HCT116 (cell line): ENCODE results near the gene RAP1A. TPM values are rescaled to one million over a fixed set of nuclear protein-coding genes. Genes with fewer than 3 reads are reported as not detected.

Source experiments
- ATAC-seq: fragments of 200-7000 bp; cut with Tn5 transposase; 2 replicates; pipeline ENCODE4 v1.9.1; 2020; ENCODE audit warnings: mild to moderate bottlenecking, moderate library complexity
- BruUV-seq: library from RNA; stranded (reverse); fragments of 400-500 nt; replicated peaks from 2 replicates; lab custom pipeline; 2021; lab: Mats Ljungman, UMichigan
- CTCF ChIA-PET: fragments of 300-600 bp; sonication (Branson Sonifier 250); formaldehyde crosslinking; loops from one replicate; lab custom pipeline; 2021; ENCODE audit warnings: antibody characterized with exemption; lab: Charles Lee
- POLR2A ChIA-PET: fragments of 300-600, 350-600 bp; sonication (Branson Sonifier 250); formaldehyde crosslinking; loops from one replicate; lab custom pipeline; 2021; ENCODE audit warnings: antibody characterized with exemption; lab: Charles Lee
- RAD21 ChIA-PET, 2 experiments: fragments of 300-600 bp; sonication (Branson Sonifier 250); formaldehyde crosslinking; loops; one replicate each; lab custom pipeline; 2023; ENCODE audit warnings: low total read pairs in 2 of 2; ENCODE audit not compliant: uncharacterized antibody in 2 of 2, unreplicated experiment in 2 of 2, low non-redundant PET in 1 of 2; lab: Charles Lee
- DNase-seq: peaks from one replicate; pipeline ENCODE4 v3.0.0-alpha.2; 2010; ENCODE audit warnings: low read depth, low spot score
- H2AFZ ChIP-seq: fragments of 200-600 bp; shearing (Covaris generic), sonication (generic); 2 replicates; pipeline ENCODE4 v1.6.1; 2017; ENCODE audit warnings: low read depth, mixed run types, mixed read lengths, antibody characterized with exemption, low read length; ENCODE audit not compliant: poor library complexity, severe bottlenecking
- H3K27ac ChIP-seq: 2 replicates; pipeline ENCODE4 v1.5.1; 2012; ENCODE audit warnings: low read depth, low read length
- H3K27me3 ChIP-seq: fragments of 200-600 bp; sonication (generic); 2 replicates; pipeline ENCODE4 v1.6.1; 2016; ENCODE audit warnings: mixed run types, low read length, mixed read lengths; ENCODE audit not compliant: insufficient read depth
- H3K36me3 ChIP-seq, 2 experiments: fragments of 200-500 bp in 1 of 2; fragments of 200-600 bp in 1 of 2; sonication (Bioruptor generic) in 1 of 2; sonication (generic) in 1 of 2; 2 replicates each; pipeline versions ENCODE4 v1.5.1 to v1.6.1; 2014 to 2016; ENCODE audit warnings: low read length in 2 of 2, inconsistent platforms in 1 of 2, mixed read lengths in 1 of 2, mixed run types in 1 of 2; ENCODE audit not compliant: insufficient read depth in 2 of 2, control insufficient read depth in 1 of 2
- H3K4me1 ChIP-seq, 2 experiments: fragments of 200-600 bp in 1 of 2; sonication (generic) in 1 of 2; 2 replicates each; pipeline versions ENCODE4 v1.5.1 to v1.6.1; 2012 to 2017; ENCODE audit warnings: low read length in 2 of 2, inconsistent platforms in 1 of 2, mild to moderate bottlenecking in 1 of 2, mixed read lengths in 1 of 2, mixed run types in 1 of 2, moderate library complexity in 1 of 2; ENCODE audit not compliant: insufficient read depth in 2 of 2, control insufficient read depth in 1 of 2
- H3K4me2 ChIP-seq: fragments of 200-600 bp; sonication (generic); 2 replicates; pipeline ENCODE4 v1.6.1; 2017; ENCODE audit warnings: mixed run types, low read length, mixed read lengths
- H3K4me3 ChIP-seq, 2 experiments: fragments of 200-600 bp in 1 of 2; sonication (generic) in 1 of 2; replicated peaks in 1 of 2; 2 replicates each; pipeline ENCODE4 v1.5.1; 2011 to 2016; ENCODE audit warnings: low read length in 2 of 2, control low read depth in 1 of 2, low read depth in 1 of 2, mild to moderate bottlenecking in 1 of 2, mixed read lengths in 1 of 2, mixed run types in 1 of 2
- H3K79me2 ChIP-seq: fragments of 200-600 bp; sonication (generic); 2 replicates; pipeline ENCODE4 v1.6.1; 2017; ENCODE audit warnings: mild to moderate bottlenecking, mixed run types, low read length, moderate library complexity, mixed read lengths; ENCODE audit not compliant: insufficient read depth
- H3K9ac ChIP-seq: fragments of 200-600 bp; sonication (generic); 2 replicates; pipeline ENCODE4 v1.6.1; 2016; ENCODE audit warnings: low read length, mixed read lengths
- H3K9me2 ChIP-seq: fragments of 200-600 bp; sonication (generic), shearing (Covaris generic); 2 replicates; pipeline ENCODE4 v1.6.1; 2017; ENCODE audit warnings: mixed run types, mild to moderate bottlenecking, moderate library complexity; ENCODE audit not compliant: insufficient read depth
- H3K9me3 ChIP-seq, 2 experiments: fragments of 200-500 bp in 1 of 2; fragments of 200-600 bp in 1 of 2; sonication (Bioruptor generic) in 1 of 2; sonication (generic) in 1 of 2; 2 replicates each; pipeline ENCODE4 v1.6.1; 2014 to 2017; ENCODE audit warnings: low read length in 2 of 2, mixed read lengths in 2 of 2, inconsistent platforms in 1 of 2, low read depth in 1 of 2, mild to moderate bottlenecking in 1 of 2, mixed run types in 1 of 2, moderate library complexity in 1 of 2; ENCODE audit not compliant: control insufficient read depth in 1 of 2, insufficient read depth in 1 of 2
- H4K20me1 ChIP-seq: fragments of 200-600 bp; sonication (generic), shearing (Covaris generic); 2 replicates; pipeline ENCODE4 v1.6.1; 2017; ENCODE audit warnings: mixed run types, mild to moderate bottlenecking, moderate library complexity; ENCODE audit not compliant: insufficient read depth
- CBX3 ChIP-seq: IDR thresholded peaks from 2 replicates; pipeline ENCODE4 v1.6.1; 2012; ENCODE audit warnings: low read depth
- CEBPB ChIP-seq: IDR thresholded peaks from 2 replicates; pipeline ENCODE4 v1.6.1; 2012; ENCODE audit warnings: low read depth
- CTCF ChIP-seq, 3 experiments: fragments of 200-600 bp in 1 of 3; sonication (generic) in 1 of 3; IDR thresholded peaks in 2 of 3; conservative IDR thresholded peaks in 1 of 3; 2 replicates each; pipeline ENCODE4 v1.5.1; 2012 to 2017; ENCODE audit warnings: low read depth in 2 of 3, low read length in 2 of 3, antibody characterized with exemption in 1 of 3, borderline replicate concordance in 1 of 3, control low read depth in 1 of 3, mild to moderate bottlenecking in 1 of 3, mixed read lengths in 1 of 3, mixed run types in 1 of 3, moderate library complexity in 1 of 3; ENCODE audit not compliant: insufficient read depth in 1 of 3
- EZH2 ChIP-seq: fragments of 200-600 bp; sonication (generic); IDR thresholded peaks from 2 replicates; pipeline ENCODE4 v1.6.1; 2017; ENCODE audit warnings: antibody characterized with exemption, mixed run types
- EZH2phosphoT487 ChIP-seq: fragments of 200-600 bp; IDR thresholded peaks from 2 replicates; pipeline ENCODE4 v1.6.1; 2018; ENCODE audit warnings: antibody characterized with exemption, borderline replicate concordance
- FOSL1 ChIP-seq: IDR thresholded peaks from 2 replicates; pipeline ENCODE4 v1.6.1; 2012; ENCODE audit warnings: low read depth
- JUND ChIP-seq: IDR thresholded peaks from 2 replicates; pipeline ENCODE4 v1.6.1; 2012
- MAX ChIP-seq: IDR thresholded peaks from 2 replicates; pipeline ENCODE4 v1.6.1; 2012
- RAD21 ChIP-seq: IDR thresholded peaks from 2 replicates; pipeline ENCODE4 v1.6.1; 2012; ENCODE audit warnings: low read depth, mild to moderate bottlenecking
- SIN3A ChIP-seq: IDR thresholded peaks from 2 replicates; pipeline ENCODE4 v1.6.1; 2012; ENCODE audit warnings: low read depth
- SP1 ChIP-seq: IDR thresholded peaks from 2 replicates; pipeline ENCODE4 v1.6.1; 2012; ENCODE audit warnings: low read depth
- SRF ChIP-seq: IDR thresholded peaks from 2 replicates; pipeline ENCODE4 v1.6.1; 2012; ENCODE audit warnings: low read depth
- TCF7L2 ChIP-seq: IDR thresholded peaks from 2 replicates; pipeline ENCODE4 v1.7.0; 2011; ENCODE audit warnings: borderline replicate concordance, inconsistent platforms; ENCODE audit not compliant: insufficient read depth, insufficient read length; ENCODE audit errors: extremely low read depth
- YY1 ChIP-seq: IDR thresholded peaks from 2 replicates; pipeline ENCODE4 v1.6.1; 2011; ENCODE audit warnings: low read length, low read depth, moderate library complexity, mild to moderate bottlenecking; ENCODE audit not compliant: insufficient replicate concordance; ENCODE audit errors: extremely low read depth
- ZFX ChIP-seq: fragments of 450-650 bp; IDR thresholded peaks from 2 replicates; pipeline ENCODE4 v1.6.1; 2017
- intact Hi-C: fragments of 100-400 bp; cut with micrococcal nuclease; formaldehyde crosslinking; loops from 2 replicates; pipeline ENCODE4 v1.10.0; 2022
- total RNA-seq: library from RNA; stranded (reverse); gene quantifications from one replicate; pipeline ENCODE4 v1.2.1, GENCODE V29; 2021; ENCODE audit not compliant: unreplicated experiment
- TF ChIP-seq, protein P1 (sequence below): IDR thresholded peaks from 2 replicates; pipeline ENCODE4 v1.6.1; 2011; ENCODE audit warnings: mild to moderate bottlenecking, low read length, moderate library complexity; ENCODE audit not compliant: insufficient replicate concordance; ENCODE audit errors: extremely low read depth
- TF ChIP-seq, protein P2 (sequence below): IDR thresholded peaks from 2 replicates; pipeline ENCODE4 v1.6.1; 2012
- TF ChIP-seq, protein P3 (sequence below): IDR thresholded peaks from 2 replicates; pipeline ENCODE4 v1.6.1; 2012; ENCODE audit warnings: low read depth

Gene RAP1A
- total RNA-seq, 1 experiment from 2014 or later = 46.2 TPM

GRCh38 chr1:111705841-111706240 lies 86.3 kb downstream of the RAP1A start:
- no peak for DNase-seq
- no peak overlapping the region for H3K9ac ChIP-seq
- H2AFZ ChIP-seq = no peak overlapping the region
- H3K9me2 ChIP-seq = no peaks in the 10 kb centered on the region
- no peak for ATAC-seq
- no peak overlapping the region for H3K4me3 ChIP-seq
- POLR2A ChIA-PET = no interaction called here
- intact Hi-C loops = no loop called here
- H3K79me2 ChIP-seq = no peaks in the 10 kb centered on the region
- no TSS peak for BruUV-seq
- H3K36me3 ChIP-seq = peaks cover 10 to 16% of the 10 kb centered on the region in 2 experiments; a peak in 3 of 4 replicates
- CTCF ChIA-PET = interaction anchor here (3.1 kb wide), 1 partner anchor 8 kb away, joined by 14 read pairs; no protein-coding TSS in a partner anchor
- no peak overlapping the region for H3K4me2 ChIP-seq
- no peak for TF ChIP-seq FOSL1
- TF ChIP-seq CTCF (IDR thresholded peaks at IDR 0.05 in 2 of 3, conservative IDR thresholded peaks at IDR 0.05 in 1 of 3; ENCODE audit: borderline replicate concordance in 1 of 3, insufficient read depth in 1 of 3, low read depth in 2 of 3, low read length in 2 of 3) = no peak
- no peak for TF ChIP-seq SRF
- no peak for TF ChIP-seq CBX3
- no peak for TF ChIP-seq CEBPB
- no peak for TF ChIP-seq EZH2
- TF ChIP-seq ZFX = no peak
- TF ChIP-seq, protein P1, sequence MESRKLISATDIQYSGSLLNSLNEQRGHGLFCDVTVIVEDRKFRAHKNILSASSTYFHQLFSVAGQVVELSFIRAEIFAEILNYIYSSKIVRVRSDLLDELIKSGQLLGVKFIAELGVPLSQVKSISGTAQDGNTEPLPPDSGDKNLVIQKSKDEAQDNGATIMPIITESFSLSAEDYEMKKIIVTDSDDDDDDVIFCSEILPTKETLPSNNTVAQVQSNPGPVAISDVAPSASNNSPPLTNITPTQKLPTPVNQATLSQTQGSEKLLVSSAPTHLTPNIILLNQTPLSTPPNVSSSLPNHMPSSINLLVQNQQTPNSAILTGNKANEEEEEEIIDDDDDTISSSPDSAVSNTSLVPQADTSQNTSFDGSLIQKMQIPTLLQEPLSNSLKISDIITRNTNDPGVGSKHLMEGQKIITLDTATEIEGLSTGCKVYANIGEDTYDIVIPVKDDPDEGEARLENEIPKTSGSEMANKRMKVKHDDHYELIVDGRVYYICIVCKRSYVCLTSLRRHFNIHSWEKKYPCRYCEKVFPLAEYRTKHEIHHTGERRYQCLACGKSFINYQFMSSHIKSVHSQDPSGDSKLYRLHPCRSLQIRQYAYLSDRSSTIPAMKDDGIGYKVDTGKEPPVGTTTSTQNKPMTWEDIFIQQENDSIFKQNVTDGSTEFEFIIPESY = no peak
- no peak for TF ChIP-seq JUND
- no peak for TF ChIP-seq MAX
- no peak for TF ChIP-seq YY1
- TF ChIP-seq, protein P2, sequence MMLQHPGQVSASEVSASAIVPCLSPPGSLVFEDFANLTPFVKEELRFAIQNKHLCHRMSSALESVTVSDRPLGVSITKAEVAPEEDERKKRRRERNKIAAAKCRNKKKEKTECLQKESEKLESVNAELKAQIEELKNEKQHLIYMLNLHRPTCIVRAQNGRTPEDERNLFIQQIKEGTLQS = no peak
- TF ChIP-seq, protein P3, sequence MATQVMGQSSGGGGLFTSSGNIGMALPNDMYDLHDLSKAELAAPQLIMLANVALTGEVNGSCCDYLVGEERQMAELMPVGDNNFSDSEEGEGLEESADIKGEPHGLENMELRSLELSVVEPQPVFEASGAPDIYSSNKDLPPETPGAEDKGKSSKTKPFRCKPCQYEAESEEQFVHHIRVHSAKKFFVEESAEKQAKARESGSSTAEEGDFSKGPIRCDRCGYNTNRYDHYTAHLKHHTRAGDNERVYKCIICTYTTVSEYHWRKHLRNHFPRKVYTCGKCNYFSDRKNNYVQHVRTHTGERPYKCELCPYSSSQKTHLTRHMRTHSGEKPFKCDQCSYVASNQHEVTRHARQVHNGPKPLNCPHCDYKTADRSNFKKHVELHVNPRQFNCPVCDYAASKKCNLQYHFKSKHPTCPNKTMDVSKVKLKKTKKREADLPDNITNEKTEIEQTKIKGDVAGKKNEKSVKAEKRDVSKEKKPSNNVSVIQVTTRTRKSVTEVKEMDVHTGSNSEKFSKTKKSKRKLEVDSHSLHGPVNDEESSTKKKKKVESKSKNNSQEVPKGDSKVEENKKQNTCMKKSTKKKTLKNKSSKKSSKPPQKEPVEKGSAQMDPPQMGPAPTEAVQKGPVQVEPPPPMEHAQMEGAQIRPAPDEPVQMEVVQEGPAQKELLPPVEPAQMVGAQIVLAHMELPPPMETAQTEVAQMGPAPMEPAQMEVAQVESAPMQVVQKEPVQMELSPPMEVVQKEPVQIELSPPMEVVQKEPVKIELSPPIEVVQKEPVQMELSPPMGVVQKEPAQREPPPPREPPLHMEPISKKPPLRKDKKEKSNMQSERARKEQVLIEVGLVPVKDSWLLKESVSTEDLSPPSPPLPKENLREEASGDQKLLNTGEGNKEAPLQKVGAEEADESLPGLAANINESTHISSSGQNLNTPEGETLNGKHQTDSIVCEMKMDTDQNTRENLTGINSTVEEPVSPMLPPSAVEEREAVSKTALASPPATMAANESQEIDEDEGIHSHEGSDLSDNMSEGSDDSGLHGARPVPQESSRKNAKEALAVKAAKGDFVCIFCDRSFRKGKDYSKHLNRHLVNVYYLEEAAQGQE = no peak
- no peak for TF ChIP-seq RAD21
- no peak for TF ChIP-seq TCF7L2
- no peak for TF ChIP-seq EZH2phosphoT487
- TF ChIP-seq SIN3A = no peak
- TF ChIP-seq SP1 = no peak
- RAD21 ChIA-PET = no interaction called here
- no peaks in the 10 kb centered on the region for H4K20me1 ChIP-seq
- no peaks in the 10 kb centered on the region for H3K27me3 ChIP-seq
- peaks cover 9 to 12% of the 10 kb centered on the region in 2 experiments for H3K4me1 ChIP-seq
- no peak overlapping the region for H3K27ac ChIP-seq
- no peaks in the 10 kb centered on the region for H3K9me3 ChIP-seq
